OCI-M2 (cell line): ENCODE results near the gene OR52N5.

Experiments
- DNase-seq: peaks from one replicate; lab custom pipeline; 2025; ENCODE audit not compliant: unreplicated experiment; lab: John Stamatoyannopoulos, UW

The OR52N5 gene

DNA sequence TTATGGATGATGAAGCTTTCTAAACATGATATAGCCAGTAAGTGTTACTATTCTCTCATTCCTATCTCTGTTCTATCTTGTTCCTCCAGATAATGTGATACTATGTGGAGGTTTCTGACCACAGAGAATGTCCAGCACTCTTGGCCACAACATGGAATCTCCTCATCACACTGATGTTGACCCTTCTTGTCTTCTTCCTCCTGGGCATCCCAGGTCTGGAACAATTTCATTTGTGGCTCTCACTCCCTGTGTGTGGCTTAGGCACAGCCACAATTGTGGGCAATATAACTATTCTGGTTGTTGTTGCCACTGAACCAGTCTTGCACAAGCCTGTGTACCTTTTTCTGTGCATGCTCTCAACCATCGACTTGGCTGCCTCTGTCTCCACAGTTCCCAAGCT is 56.8 kb downstream of the OR52N5 start:
- no peak for DNase-seq
